ENCODE results near the gene PPP3R1. TPM values are rescaled to one million over a fixed set of nuclear protein-coding genes. Genes with fewer than 3 reads are reported as not detected.

The PPP3R1 gene
- total RNA-seq, 1 donor from 2014 or later = 38.6 TPM

DNA sequence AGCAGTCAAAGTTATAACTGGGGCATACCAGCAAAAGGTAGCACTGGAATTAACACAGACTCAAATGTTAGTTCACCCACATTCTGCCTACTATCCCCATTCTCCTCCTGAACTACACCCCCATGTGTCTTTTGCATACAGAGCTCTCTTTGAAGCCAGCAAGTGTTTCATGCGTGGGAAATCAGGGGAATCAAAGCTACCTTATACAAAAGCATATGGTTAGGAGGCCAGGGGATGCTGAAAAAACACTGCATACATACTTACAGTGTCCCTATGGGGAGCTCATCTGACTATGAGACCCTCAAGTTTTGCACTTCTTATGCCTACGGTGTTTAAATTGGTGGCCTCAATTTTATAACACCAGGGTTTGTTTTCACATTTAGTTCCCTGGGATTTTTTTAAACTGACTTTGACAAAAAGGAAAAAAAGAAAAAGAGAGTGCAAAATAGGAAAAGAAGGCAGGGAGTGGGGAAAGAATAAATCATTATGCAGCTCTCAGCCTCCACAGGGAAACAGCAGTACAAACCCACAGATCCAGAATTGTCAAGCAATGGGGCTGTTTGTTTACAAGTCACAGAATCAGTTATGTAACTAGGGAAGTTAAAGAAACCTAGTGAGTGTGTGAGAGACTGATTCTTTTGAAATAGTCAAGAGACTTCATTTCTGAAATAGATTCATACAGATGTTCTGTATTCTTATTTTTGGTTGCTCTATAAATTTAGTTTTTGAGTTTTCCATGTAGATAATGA lies 20.1 kb upstream of the PPP3R1 start:
- intact Hi-C loops (cut with DNase I) = no loop called here
- no peak for DNase-seq
- peak; percentile 69 for ATAC-seq (ENCODE audit: poor library complexity)

DNA sequence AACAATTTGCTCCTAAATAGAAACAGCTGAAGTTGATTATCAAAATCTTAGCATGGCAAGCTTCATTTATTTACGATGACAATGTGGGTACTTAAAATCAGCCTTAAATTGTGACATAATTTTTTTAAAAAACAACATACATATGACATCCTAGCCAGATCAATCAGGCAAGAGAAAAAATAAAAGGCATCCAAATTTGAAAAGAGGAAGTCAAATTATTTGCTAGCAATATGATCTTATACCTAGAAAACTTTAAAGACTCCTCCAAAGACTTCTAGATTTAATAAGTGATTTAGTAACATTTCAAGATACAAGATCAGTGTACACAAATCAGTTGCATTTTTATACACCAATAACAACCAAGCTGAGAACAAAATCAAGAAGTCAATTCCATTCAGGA lies 14.3 kb upstream of the PPP3R1 start:
- ATAC-seq (ENCODE audit: poor library complexity) (no peak), DNase-seq (no peak)
- intact Hi-C loops (cut with DNase I) = no loop called here

DNA sequence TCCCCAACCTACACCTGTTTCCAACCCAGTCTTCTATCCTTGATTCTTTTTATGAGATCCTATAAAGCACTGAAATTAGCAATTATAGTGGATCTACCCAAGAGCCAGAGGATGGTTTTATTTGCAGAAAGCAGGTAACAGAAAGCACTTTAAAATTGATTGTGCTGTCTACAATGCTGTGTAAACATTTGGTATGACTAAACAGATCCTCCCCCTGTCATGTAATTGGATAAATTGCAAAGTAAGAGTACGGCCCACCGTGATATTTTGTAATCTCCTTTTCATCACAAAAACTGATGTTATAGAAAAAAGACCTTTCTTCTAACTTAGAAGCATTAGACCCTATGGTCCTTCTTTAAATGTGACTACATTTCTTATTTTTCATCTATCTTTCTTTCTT lies 11.3 kb upstream of the PPP3R1 start:
- ATAC-seq (ENCODE audit: poor library complexity) (no peak), DNase-seq (no peak)
- intact Hi-C loops (cut with DNase I) = no loop called here

DNA sequence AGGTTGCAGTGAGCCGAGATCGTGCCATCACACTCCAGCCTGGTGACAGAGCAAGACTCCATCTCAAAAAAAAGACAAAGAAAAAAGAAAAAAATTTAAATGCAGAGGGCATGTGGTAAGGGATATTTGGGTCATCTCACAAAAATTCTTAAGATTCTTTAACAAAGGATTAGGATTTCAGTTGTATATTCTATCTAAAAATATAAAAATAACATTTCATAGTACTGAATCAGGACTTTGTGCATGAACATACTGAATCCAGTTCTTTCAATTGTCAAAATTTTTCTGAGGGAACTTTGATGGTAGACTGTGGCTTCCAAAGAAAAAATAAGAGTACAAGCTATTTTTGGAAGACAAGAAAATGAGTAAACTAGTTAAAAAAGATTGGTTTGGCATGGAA lies 6.5 kb upstream of the PPP3R1 start:
- DNase-seq (no peak), ATAC-seq (ENCODE audit: poor library complexity) (no peak)
- intact Hi-C loops (cut with DNase I) = no loop called here

DNA sequence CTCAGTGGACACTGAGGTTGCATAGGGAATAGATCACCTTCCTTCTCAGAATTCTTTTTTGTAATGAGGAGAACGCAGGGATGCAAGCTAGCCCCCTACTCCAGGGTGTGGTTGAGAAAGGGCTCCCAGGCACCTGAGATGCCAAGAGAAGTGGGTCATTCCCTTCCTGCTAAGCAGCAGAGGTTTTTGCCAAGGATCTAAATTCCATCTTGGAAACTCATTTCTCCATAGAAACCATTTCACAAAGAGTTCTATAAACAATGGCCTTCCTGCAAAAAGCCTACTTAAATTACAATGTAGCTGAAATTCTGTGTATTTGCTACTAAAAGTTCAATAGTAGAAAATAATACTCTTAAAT lies 3.7 kb upstream of the PPP3R1 start:
- ATAC-seq (ENCODE audit: poor library complexity) (no peak), DNase-seq (no peak)
- intact Hi-C loops (cut with DNase I) = no loop called here

DNA sequence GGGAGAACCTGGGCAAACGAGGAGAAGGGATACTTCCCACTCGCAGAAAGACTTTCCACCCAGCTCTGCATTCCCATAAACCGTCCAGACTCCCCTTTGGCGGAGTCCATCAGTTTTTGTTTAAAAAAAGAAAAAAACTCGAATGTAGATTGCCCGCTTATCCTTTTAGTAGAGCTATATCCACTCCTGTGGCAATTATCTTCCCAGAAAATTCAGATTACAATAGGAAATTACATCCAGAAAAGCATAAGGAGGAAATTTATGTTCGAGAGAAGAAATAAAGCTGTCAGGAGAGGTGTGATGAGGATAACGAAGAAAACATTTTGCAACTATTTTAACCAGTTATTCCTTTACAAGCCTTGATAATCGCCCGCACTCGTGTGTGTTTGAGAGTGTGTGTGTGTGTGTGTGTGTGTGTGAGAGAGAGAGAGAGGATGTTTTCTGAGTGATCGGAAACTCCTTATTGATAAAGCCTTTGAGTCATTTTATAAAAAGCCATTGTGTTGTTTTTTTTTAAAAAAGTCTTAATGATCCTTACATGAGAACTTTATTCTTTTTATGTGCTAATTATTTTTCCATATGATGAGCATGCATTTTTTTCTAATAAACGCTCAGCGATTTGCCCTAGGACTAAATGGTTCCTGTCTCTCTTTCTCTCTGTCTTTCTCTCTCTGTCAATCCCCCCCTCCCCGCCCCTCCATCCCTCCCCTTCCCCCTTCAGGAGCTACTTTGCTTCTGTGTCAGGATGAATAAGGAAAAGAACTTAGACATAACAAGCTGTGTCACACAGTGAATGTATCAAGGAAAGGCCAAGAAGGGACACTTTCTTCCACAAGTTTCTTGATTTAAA lies 1.1 kb upstream of the PPP3R1 start:
- DNase-seq (no peak), ATAC-seq (ENCODE audit: poor library complexity) (no peak)
- intact Hi-C loops (cut with DNase I) = no loop called here

DNA sequence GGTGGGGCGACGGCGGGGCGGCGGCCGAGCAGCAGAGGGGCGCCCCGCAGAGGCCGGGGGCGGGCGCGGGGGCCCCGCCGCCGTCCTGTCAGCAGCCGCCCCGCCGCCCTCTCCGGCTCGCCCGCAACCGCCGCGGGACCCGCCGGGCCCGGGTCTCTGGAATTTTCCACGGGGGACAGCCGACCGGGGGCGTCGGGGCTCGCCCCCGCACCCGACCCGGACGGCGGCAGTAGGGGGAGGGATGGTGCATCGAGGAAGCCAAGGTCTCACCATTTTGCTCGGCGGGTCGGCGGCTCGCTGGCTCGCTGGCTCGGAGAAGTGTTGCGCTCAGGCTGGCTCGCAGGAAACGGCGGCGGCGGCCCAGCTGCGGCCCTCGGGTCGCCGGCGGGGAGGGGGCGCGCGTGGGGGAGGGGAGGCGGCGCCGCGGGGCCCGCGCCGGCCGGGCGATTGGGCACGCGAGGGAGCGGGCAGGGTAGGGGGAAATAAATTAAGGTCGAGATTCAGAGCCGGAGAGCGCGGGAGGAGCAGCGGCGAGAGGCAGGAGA lies 405 bp downstream of the PPP3R1 start:
- peak; percentile 9 for ATAC-seq (ENCODE audit: poor library complexity)
- intact Hi-C loops (cut with DNase I) = no loop called here

DNA sequence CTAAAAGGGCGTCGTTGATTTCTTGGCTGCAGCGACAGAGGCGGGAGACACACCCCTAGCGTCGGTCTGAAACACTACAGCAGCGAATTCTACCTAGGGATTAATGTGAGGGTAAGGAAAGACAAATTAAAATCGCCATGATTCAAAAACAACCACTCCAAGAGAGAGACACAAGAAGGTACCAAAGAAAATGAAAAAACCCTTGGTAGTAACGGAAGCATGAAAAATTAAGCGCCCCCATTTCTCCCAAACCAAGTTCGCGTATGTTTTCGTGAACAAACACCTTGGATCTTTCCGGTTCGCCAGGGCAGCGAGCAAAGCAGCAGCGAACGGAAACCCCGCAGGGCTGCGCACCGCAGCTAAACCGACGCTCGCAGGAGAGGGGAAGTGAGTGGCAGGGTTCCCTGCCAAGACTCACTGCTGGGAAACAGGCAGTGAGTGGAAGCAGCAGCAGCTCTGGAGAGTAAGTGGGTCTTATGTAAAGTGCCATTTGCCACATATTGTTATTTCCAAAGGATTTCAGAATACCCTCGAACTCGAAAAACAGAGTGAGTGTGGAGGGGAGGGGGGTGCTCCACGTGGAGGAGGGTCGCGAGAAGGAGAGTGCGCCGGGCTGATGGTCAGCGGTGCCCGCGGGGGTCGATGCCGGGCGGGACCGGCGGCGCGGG lies 1.0 kb downstream of the PPP3R1 start:
- peak; percentile 72 for DNase-seq
- intact Hi-C loops (cut with DNase I) = no loop called here
- ATAC-seq (ENCODE audit: poor library complexity) = peak; percentile 66

More for the DNA sequence above, 405 bp downstream of the PPP3R1 start:
- peak; percentile 68 for DNase-seq

DNA sequence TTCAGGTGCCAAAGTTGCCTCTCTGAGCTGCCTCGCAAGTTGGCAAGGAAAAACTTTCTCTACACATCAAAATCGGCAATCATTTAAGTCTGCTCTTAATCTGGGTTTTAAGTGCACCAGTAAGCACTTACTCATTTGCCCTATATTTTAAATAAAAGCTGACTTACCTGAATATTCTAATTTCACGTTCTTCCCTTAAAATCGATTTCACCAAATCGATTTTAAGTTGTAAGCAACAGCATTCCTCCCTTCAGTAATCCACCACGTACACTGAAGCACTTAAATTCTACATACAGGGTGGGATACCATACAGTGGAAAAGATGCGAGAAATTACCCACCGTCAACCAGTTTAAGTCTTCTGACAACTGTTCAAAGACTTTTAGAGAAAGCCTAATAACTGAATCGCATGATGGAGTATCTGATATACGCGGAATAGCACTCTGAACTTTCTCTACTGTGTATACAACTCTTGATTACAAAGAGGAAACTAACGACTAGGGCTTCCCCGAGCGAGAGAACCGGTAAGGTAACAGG lies 1.6 kb downstream of the PPP3R1 start:
- intact Hi-C loops (cut with DNase I) = no loop called here
- no peak for DNase-seq
- no peak for ATAC-seq (ENCODE audit: poor library complexity)

DNA sequence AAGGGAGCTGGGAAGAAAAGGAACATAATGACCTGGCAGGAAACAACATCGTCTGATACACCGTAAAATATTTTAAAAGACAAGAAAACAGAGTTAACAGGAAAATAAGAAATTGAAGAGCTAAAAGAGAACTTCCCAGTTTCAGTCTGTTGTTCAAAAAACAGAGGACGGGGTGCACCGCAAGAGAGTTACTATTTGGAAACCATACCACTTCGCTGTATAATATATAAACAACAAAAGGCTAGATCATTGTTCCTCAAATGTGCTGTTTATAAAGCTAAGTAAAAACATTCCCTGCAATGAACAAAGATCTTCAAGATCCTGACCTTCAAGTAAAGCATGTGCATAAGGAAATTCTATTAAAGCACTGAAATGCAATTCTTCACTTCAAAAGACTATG lies 2.1 kb downstream of the PPP3R1 start:
- intact Hi-C loops (cut with DNase I) = no loop called here
- no peak for ATAC-seq (ENCODE audit: poor library complexity)
- no peak for DNase-seq

DNA sequence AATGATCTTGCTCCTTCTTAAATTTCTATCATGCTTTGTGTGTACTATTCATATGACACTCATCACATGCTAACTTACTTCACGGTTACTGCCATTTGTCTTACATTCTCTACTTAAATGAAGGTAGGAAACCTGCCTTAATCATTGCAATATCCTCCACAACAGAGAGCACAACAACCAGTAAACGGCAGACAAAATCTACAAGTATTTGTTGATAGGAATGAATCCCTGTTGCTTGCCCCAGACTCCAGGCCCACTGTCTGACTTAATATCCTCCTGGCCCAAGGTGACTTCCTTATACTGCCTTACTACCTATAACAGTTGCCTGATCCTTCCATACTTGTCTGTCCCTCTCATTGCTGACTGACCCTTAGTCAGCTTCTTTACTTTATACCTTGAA lies 3.5 kb downstream of the PPP3R1 start:
- intact Hi-C loops (cut with DNase I) = no loop called here
- no peak for ATAC-seq (ENCODE audit: poor library complexity)
- no peak for DNase-seq

DNA sequence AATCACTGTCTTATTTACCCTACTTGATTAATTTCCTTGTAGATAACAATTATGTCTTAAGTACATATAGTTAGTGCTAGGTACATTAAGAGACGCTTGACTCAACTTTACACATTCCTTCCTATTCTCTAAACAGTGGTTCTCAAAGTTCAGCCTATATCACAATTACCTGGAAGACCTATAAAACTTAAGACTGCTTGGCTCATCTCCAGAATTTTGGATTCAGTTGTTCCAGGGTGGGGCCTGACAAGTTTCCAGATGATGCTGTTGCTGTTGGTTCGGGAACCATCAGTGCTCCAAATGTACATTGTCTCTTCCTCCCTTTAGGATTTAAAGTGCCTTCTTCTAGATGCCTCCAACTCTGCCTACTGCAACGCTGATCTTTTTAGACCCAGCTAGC lies 4.0 kb downstream of the PPP3R1 start:
- DNase-seq (no peak), ATAC-seq (ENCODE audit: poor library complexity) (no peak)
- intact Hi-C loops (cut with DNase I) = no loop called here

DNA sequence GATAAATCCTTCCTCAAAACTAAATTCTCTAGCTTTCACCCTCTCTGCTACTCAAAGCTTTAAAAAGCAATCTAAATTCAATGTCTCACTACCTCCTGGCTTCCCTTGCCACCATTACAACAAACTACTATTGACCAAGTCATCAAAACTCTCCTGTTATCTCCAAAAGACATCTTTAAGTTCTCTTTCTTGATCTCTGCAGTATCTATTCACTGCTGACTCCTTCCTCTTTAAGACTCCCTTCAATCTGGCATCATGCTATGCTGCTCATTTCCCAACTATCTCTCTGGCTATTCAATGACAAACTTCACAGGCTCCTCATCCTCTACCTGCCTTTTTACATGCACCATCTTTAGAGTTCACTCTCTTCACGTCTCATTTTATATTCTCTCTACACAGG lies 5.9 kb downstream of the PPP3R1 start:
- ATAC-seq (ENCODE audit: poor library complexity) = no peak

DNA sequence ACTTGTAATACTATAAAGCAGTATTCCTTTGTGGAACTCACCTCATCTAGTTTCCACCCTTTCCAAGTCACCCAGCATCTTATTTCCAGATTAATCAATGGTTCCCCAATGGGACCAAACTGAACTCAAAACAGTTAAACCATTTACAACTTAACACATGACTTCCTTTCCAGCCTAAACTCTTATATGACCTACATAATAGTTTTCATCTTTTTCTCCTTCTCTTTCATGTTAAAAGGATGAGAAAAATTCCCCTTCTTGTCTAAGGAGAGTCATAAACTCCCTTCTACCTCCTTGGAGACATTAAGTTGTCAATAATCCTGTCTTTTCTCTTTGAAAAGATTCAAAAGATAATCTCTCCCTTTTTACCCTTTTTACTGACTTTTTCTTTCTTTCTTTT lies 6.7 kb downstream of the PPP3R1 start:
- intact Hi-C loops (cut with DNase I) = no loop called here
- DNase-seq (no peak), ATAC-seq (ENCODE audit: poor library complexity) (no peak)

More for the DNA sequence above, 5.9 kb downstream of the PPP3R1 start:
- intact Hi-C loops (cut with DNase I) = no loop called here
- no peak for DNase-seq

DNA sequence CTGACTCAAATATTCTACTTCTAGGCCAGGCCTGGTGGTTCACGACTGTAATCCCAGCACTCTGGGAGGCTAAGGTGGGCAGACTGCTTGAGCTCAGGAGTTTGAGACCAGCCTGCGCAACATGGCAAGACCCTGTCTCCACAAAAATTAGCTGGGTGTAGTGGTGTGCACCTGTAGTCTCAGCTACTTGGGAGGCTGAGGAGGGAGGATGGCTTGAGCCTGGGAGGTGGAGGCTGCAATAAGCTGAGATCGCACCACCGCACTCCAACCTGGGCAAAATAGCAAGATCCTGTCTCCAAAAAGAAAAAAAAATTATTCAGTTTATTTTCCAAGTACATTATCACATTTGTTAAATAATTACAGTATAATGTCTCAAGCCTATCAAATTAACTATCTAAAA lies 7.3 kb downstream of the PPP3R1 start:
- intact Hi-C loops (cut with DNase I) = no loop called here
- no peak for DNase-seq
- ATAC-seq (ENCODE audit: poor library complexity) = no peak

DNA sequence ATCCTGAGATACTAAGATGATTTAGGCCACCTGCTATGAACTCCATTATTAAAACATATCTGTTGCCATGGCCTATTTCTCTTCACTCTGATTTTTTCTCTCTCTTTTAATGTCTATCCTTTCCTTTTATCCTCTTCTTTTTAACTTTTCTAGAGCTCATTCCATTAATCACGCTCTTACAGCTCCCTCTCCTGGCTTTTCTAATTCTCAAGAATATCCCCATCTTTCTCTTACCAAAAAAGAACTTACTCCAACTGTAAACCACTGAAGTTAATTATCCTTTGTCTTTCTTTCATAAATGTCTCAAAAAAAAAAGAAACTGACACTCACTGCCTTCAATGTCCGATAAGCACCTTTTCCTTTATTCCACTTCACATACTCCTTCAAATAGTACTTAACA lies 7.9 kb downstream of the PPP3R1 start:
- DNase-seq (no peak), ATAC-seq (ENCODE audit: poor library complexity) (no peak)
- intact Hi-C loops (cut with DNase I) = no loop called here

DNA sequence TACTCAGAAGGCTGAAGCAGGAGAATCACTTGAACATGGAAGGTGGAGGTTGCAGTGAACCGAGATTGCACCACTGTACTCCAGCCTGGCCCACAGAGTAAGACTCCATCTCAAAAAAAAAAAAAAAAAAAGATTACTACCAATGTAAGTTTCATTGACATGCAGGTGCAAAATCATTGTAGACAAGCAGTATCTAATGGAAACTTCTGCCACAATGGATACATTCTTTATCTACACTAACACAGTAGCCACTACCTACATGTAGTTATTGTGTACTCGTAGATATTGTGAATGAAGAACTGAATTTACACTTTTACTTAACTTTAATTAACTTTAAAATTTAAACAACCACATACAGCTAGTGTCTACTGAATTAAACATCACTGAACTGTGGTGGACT lies 10.6 kb downstream of the PPP3R1 start:
- intact Hi-C loops (cut with DNase I) = no loop called here
- DNase-seq (no peak), ATAC-seq (ENCODE audit: poor library complexity) (no peak)

DNA sequence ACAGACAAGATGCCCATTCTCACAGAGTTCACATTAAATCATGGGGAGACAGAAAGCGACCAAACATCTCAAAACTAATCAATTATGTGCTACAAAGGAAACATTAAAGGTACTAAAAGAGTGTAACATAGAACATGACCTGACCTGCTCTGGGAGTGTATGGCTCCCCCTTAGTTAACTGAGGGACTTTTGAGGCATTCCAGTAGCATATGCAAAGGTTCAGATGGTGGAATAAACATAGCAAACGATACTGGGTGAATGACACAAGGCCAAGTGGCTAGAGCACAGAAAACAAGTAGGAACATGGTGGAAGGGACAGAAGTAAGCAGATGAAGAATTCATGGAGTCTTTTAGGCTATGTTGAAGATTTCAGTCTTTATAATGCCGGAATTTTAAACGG lies 11.9 kb downstream of the PPP3R1 start:
- DNase-seq (no peak), ATAC-seq (ENCODE audit: poor library complexity) (no peak)
- intact Hi-C loops (cut with DNase I) = no loop called here
